ENCODE data around the gene FANCC. TPM values are rescaled to one million over a fixed set of nuclear protein-coding genes. Genes with fewer than 3 reads are reported as not detected.

Gene FANCC
- total and polyA plus RNA-seq, 2 of the 4 experiments (the other 2 are of a cell fraction), result 4.7 to 6.3 TPM

- Histone ChIP-seq H4K91ac (ENCODE audit: insufficient read depth, low read depth, low read length) (peak overlapping the region; percentile 85; the same call in 1 of the 2 replicates), H2AK9ac (replicated peaks; ENCODE audit: low read depth, low read length, poor library complexity) (peak overlapping the region; percentile 76), H3K18ac (ENCODE audit: low read depth, low read length) (peak overlapping the region; percentile 16; the same call in 1 of the 2 replicates), H3K36me3 (ENCODE audit: control insufficient read depth, insufficient read depth, low read length) (no peaks in the 10 kb centered on the region), H3K4ac (ENCODE audit: low read depth, low read length) (peak overlapping the region; percentile 86), H4K20me1 (ENCODE audit: insufficient read depth, low read length) (no peaks in the 10 kb centered on the region), H4K5ac (ENCODE audit: low read depth, low read length) (peak overlapping the region; percentile 46), H3K9me1 (ENCODE audit: insufficient read depth, low read length) (peaks cover 5% of the 10 kb centered on the region), H2AFZ (replicated peaks; ENCODE audit: low read length, poor library complexity) (peak overlapping the region; percentile 89), H3K23ac (ENCODE audit: low read depth, low read length) (no peak overlapping the region; the same call in 1 of the 2 replicates), H2AK5ac (ENCODE audit: low read depth, low read length) (no peak overlapping the region), H3K9ac (ENCODE audit: low read depth, low read length) (no peak overlapping the region), H3K27me3 (ENCODE audit: control insufficient read depth, insufficient read depth, low read length) (no peaks in the 10 kb centered on the region), H3K79me1 (ENCODE audit: low read depth in 1 of 2, low read length in 2 of 2) (peaks cover 0 to 2% of the 10 kb centered on the region in 2 experiments; a peak in 1 of 4 replicates), H3K27ac (ENCODE audit: insufficient read depth, low read length) (peak overlapping the region; percentile 15; the same call in 1 of the 2 replicates), H3K4me2 (ENCODE audit: low read depth, low read length) (no peak overlapping the region), H2BK15ac (ENCODE audit: low read depth, low read length) (peak overlapping the region; percentile 89; the same call in 1 of the 3 replicates), H3K4me1 (ENCODE audit: control insufficient read depth, insufficient read depth, low read length) (peaks cover 5% of the 10 kb centered on the region), H2BK20ac (ENCODE audit: low read depth, low read length) (peak overlapping the region; percentile 89), H3K14ac (replicated peaks; ENCODE audit: low read depth, low read length) (peak overlapping the region; percentile 73; the same call in 1 of the 2 replicates), H2BK5ac (ENCODE audit: low read depth, low read length, poor library complexity, severe bottlenecking) (peak overlapping the region; percentile 65), H2BK120ac (ENCODE audit: low read depth, low read length) (peak overlapping the region; percentile 85), H3K56ac (ENCODE audit: extremely low read depth, insufficient read depth, low read length) (no peak overlapping the region), H3K4me3 (ENCODE audit: insufficient read depth, low read depth, low read length) (no peak overlapping the region), H4K8ac (ENCODE audit: low read depth in 2 of 2, low read length in 2 of 2) (peak overlapping the region in 1 of 2 experiments; percentile 89; a peak in 3 of 4 replicates), H3K9me3 (ENCODE audit: control insufficient read depth, insufficient read depth, low read length) (no peaks in the 10 kb centered on the region; the same call in 1 of the 2 replicates)
- TF ChIP-seq SMC3 (IDR thresholded peaks at IDR 0.05; ENCODE audit: low read depth, low read length), result peak; percentile 67
- 0 out of 2 replicates have a peak, but pooled peaks have one; percentile 2 for TF ChIP-seq FOS (IDR thresholded peaks at IDR 0.05; ENCODE audit: low read depth, low read length)
- peak; percentile 79 for TF ChIP-seq CTCF (conservative IDR thresholded peaks at IDR 0.05; ENCODE audit: low read depth, low read length)
- no peak for TF ChIP-seq NFE2L2 (IDR thresholded peaks at IDR 0.05; ENCODE audit: low read depth, low read length)
- no peak for TF ChIP-seq POLR2A (IDR thresholded peaks at IDR 0.05; ENCODE audit: low read depth, low read length)
- no peak for TF ChIP-seq ELK1 (IDR thresholded peaks at IDR 0.05; ENCODE audit: borderline replicate concordance, low read depth, low read length)
- no peak for TF ChIP-seq MXI1 (IDR thresholded peaks at IDR 0.05; ENCODE audit: borderline replicate concordance, low read depth, low read length)
- peak; percentile 72 for TF ChIP-seq RAD21 (IDR thresholded peaks at IDR 0.05; ENCODE audit: low read length)
- TF ChIP-seq RCOR1 (IDR thresholded peaks at IDR 0.05; ENCODE audit: insufficient replicate concordance, low read length), result no peak
- TF ChIP-seq RFX5 (IDR thresholded peaks at IDR 0.05; ENCODE audit: low read depth, low read length), result no peak
- TF ChIP-seq MAFK (IDR thresholded peaks at IDR 0.05; ENCODE audit: low read depth, low read length), result no peak
- peak; percentile 45; the same call in 1 of the 2 replicates for TF ChIP-seq CEBPB (IDR thresholded peaks at IDR 0.05; ENCODE audit: low read depth, low read length)
- TF ChIP-seq BHLHE40 (IDR thresholded peaks at IDR 0.05; ENCODE audit: low read depth, low read length), result no peak
- TF ChIP-seq USF2 (IDR thresholded peaks at IDR 0.05; ENCODE audit: low read depth, low read length), result no peak
- no peak for TF ChIP-seq CHD1 (IDR thresholded peaks at IDR 0.05; ENCODE audit: low read depth, low read length)
- no peak for TF ChIP-seq MAZ (IDR thresholded peaks at IDR 0.05; ENCODE audit: borderline replicate concordance, low read depth, low read length)
- ChIA-PET POLR2A (ENCODE audit: unreplicated experiment) (no interaction called here), CTCF (interaction anchor here (0.6 to 1.7 kb wide), 24 partner anchors 9 to 631 kb away, joined by 3 to 16 read pairs (median 4); no protein-coding TSS in a partner anchor)
- WGBS, 2 experiments (ENCODE audit: extremely low coverage in 2 of 2, insufficient read length in 1 of 2), result 25% methylated on average over 2 of the region's 4 CpGs; no CpG with 5 or more reads in 1 of the 2 experiments
- ATAC-seq (ENCODE audit: low read depth) (peak; percentile 89), DNase-seq (peak; percentile 97)
- in situ Hi-C loops (cut with MboI; ENCODE audit: low sequenced_read_pairs), result no loop called here
- no TSS peak for BruUV-seq (replicated peaks)
- intact Hi-C loops (cut with micrococcal nuclease), result no loop called here
- dilution Hi-C loops (cut with HindIII; ENCODE audit: low sequenced_read_pairs, unreplicated experiment), result no loop called here
Measured at GRCh38 chr9:95167998-95168397, 149.5 kb downstream of the FANCC start.

All from IMR-90 (cell line).